NCI-H446 (cell line): ENCODE data around the gene METTL25B.

Source experiments
- DNase-seq, 2 experiments: peaks; one replicate each; lab custom pipeline; 2025; lab: John Stamatoyannopoulos, UW

Gene METTL25B

DNA sequence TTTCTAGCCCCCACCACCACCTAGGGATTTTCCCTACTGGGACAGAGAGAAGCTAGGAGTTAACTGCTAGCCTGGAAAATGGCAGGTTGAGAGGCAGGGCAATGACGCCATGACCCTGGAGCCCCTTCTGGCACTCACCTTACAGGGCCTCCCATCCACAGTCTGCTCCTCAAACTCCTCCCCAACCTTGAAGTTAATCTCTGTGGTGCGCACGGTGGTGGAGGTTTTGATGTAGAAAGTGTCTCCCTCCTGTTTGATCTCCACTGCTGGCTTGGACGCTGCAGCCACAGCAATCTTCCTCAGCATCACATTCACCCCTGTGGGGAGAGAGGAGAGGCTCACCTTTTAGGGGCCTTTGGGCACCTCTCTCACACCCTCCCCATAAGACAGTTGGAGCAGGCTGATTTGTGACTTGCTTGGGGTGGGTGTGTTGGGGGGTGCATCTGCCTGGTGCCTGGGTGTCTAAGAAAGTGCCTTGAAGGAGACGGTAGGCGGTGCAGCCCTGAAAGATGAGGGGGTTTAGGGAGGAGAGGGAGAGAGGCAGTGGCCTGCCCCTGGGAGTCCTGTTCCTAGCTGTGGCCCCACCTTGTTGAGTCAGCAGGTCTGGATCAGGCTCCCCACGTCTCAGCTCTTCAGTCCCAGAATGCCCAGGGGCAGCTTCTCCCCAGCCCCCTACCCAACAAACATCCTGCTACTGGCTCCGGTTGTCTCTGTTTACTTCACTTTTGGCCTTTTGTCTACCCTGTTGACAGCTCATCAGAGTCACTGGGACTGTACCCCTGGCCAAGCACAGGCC lies 27.3 kb upstream of the METTL25B start:
- no peak for DNase-seq

DNA sequence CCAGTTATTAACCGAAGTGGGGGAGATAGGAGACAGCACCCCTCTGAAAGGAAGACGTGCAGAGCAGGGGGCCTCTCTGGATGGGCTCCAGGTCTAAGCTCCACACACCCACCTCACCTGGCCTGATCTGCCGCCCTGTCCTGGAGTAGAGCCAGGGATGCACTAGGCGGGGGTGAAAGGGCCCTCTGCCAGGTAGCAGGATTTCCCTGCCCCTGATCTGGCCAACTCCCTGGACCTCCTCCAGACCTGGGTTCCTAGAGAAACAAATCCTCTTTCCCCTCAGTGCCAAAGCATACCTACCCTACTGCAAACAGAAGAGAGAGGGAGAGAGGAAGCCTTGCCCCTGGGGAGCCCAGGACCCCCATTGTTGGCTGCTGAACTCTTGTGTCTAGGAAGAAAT lies 24.9 kb upstream of the METTL25B start:
- DNase-seq: no peak

GRCh38 chr1:156703741-156704140 lies 24.5 kb upstream of the METTL25B start:
- peak in 1 of 2 experiments; percentile 17 for DNase-seq

DNA sequence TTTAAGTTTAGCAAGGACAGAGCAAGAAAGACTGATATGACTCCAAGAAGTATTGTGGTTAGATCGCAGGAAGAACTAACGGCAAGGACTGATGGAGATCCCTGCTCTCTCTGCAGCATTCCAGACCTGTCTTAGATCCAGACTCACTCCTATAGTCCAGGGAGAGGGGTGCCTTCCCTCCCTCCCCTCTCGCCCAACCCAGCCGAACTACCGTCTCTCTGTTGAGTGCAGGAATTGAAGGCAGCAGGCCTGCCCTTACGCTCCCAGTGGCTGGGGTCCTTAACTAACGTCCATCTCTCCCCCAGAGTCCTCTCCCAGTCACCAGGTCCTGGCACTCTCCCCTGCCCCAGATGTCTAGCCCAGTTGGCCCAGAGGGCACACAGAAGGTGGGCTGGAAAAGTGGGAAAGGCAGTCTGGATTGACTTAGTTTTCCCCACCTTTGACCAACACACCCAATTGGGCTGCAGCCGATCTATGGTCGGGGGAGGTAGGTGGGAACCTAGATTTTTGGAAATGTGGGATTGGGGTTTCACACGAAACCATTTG lies 24.0 kb upstream of the METTL25B start:
- no peak for DNase-seq

DNA sequence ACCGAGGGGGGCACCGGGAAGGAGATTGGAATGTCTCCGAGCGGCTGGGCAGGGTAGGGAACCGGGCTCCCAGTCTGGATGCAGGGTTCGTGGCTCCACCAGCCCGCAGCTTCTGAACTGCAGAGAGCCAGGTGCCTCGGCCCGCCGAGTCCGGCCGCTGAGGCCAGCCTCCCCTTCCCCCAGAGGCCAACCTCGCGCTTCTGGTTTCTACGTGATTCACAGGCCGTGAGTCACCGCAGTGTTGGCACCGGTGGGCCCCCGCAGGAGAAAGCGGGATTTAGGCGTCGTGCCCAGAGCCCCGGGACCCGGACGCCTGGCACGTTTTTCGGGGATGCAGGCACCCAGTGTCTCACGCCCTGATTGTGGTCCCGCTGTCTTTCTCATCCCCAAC lies 23.3 kb upstream of the METTL25B start:
- DNase-seq: peak in 1 of 2 experiments; percentile 25

- no peak for DNase-seq
Observed at GRCh38 chr1:156705321-156705917, 22.9 kb upstream of the METTL25B start, which contains the start of gene CRABP2. Gene CRABP2 (minus strand): TSS chr1:156705583. CDS start chr1:156705446, 137 bp downstream.

DNA sequence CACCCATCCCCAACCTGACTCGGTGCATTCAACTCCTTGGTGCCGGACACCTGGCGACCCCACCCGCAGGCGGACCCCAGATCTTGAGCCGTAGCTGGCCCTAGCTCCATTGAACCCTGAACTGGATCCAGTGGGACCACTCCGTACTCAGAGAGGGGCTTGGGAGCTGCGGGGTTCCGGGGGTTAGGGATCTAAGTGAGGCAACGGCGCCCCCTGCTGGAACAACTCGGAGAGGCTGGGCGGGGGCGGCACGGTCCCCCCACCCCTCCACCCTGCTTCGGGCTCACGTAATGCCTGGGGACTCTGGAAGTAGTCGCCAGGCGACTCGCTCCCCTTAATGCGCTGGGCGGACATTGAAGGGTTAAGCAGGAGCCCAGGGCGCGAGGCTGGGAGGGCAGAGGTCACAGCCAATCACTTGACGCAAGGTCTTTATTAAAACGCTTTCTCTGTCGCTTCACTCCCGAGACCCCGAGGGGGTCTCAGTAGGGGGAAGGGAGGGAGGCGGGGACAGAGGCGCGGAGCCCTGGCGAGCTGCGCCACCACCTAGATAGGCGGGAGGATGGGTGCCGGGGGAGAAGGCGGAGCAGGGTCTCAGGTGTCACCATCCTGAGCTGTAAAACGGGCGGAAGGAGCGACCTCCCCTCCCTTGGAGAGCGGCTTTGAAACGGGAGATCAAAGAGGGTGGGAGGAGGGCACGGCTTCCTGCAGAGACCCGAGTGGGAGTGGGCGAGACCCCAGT lies 22.2 kb upstream of the METTL25B start:
- no peak for DNase-seq

GRCh38 chr1:156706657-156707416 lies 21.4 kb upstream of the METTL25B start:
- no peak for DNase-seq

DNA sequence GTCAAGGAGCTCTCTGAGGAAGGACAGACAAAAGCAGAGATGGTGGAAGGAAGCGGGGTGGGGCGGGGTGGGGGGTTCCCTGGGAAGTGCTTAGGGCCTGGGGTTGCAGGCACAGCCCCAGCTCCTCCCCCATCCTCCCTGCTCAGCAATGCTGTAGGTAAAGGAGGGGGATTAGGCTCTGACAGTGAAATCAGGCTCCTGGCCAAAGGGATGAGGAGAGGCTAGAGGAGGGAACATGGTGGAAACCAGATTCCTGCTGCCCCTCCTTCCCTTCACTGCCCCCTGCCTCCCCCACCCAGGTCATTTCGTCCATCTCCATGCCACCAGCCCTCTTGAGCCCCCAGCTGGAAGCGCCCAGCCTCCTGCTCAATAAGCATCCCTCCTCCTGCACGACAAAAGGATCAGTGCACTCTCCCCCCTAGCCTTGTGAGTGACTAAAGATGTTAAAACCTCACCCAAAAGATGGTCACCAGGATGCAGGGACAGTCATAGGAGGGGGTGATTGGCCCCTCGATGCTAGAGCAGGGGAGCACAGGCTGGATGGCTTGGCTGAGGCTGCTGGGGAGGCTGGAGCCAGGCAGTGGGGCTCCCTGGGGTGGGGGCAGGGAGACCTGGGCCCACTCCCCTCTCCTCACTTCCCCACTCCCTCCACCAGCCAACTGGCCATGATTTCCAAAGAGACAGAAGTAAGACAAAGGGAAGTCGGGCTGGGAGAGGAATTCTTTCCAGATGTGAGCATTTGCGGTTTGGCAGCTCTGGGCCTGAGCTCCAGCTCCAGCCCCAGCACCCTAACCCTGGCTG lies 20.7 kb upstream of the METTL25B start:
- DNase-seq: no peak

DNA sequence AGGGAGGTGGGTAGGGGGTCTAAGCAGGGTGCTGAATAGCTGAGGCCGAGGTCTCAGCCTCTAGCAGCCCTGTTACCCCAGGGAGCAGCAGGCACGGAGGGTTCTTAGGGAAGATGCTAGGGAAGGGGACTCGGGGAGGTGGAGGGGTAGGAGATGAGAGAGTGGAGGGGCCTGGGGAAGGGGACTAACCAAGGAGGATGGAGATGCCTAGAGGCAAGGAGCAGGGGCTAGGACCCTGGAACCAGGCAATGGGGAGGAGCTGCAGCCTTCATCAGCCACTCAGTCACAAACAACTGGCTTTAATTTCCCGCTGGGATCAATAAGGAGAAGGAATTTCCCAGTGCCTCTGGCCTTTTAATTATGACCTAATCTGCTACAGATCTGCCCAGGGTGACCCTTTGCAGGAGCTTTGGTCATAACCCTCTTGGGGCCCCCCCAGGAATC lies 20.0 kb upstream of the METTL25B start:
- DNase-seq: no peak

- DNase-seq: no peak
Observed at GRCh38 chr1:156709031-156709430, 19.2 kb upstream of the METTL25B start.

DNA sequence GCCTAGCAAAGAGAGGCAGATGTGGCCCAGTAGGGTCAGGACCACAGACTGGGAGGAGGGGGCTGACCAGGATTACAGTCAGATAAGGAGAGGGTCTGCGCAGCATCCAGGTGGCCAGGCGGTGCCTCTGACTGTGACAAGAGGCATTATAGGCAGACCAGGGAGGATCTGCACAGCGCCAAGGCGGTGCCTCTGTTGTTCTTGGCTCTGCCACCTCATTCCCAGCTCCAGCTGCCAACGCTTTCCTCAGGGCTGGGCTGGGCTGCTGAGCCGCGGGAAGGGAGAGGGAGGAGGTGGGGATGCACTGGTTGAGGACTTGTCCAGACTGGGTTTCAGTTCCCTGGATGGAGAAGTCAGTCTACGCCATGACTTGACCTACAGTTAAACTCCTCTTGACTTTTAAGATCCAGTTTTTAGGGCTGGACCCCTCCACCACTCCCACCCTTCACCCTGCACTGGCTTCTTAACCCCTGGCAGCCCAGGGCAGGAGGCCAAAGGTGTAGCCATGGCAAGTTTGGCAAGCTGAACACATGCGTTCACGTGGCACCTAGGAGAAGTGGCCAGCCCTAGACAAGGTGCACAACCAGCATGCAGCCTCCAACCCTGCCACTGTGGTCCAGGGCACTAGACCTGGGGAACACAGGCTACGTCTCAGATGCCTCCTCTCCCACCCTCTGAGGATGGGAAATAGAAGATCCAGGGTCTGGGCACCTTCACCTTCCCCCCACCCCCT lies 18.3 kb upstream of the METTL25B start:
- peak; percentile 61 to 83 for DNase-seq

DNA sequence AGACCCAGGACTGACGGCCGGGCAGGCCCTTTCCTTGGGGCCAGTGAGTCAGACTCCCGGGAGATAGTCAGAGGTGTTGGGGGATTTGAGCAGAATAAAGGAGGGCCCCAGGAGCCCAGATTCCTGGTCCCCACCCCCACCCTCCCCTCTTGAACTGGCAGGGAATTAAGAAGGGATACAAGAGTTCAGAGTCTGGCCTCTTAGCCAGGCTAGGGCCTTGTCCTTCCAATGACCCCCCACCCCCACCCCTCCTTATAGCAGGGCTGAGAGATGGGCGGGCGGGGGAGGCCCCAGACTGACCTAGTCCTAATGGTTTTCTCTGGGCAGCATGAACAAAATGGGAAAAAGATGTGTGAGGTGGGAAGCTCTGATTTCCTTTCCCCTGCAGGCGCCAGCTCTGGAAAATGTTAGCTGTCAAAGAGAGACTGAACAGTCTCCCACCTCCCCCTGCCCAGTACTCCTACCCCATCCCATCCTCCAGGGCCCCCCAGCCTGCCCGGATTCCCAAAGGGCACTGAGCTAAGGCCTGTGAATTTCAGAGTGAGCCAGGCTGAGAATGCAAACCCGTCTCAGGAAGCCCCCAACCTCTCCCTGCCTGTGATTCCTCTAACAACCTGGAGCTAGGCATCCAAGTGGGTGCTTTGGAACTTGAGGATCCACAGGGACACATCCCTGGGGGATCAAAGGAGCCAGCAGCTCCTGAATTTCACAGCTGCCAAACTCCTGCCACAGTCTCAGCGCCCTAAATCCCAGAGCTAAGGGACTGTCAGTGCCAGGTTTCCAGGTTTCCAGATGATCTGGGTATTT lies 17.1 kb upstream of the METTL25B start:
- DNase-seq: no peak

- DNase-seq: no peak
Observed at GRCh38 chr1:156712626-156713025, 15.6 kb upstream of the METTL25B start.

GRCh38 chr1:156714830-156715229 lies 13.4 kb upstream of the METTL25B start:
- DNase-seq: no peak

DNA sequence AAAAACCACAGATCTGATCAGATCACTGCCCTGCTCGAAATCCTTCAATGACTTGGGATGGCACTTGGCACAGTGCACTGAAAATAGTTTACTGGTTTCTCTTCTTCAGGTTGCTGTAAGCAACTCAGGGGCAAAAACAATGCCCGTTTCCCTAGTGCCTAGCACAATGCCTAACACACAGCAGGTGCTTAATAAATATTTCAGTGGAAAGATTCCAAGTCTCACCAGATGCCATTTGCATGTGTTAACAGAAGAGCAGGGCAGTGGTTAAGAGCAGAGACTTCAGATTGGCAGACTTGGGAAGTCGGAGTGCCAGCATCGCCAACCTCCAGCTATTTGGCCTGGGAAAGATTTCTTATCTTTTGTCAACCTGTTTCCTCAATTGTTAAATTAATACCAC lies 10.9 kb upstream of the METTL25B start:
- DNase-seq: peak in 1 of 2 experiments; percentile 44

- no peak for DNase-seq
Observed at GRCh38 chr1:156721131-156721530, 7.1 kb upstream of the METTL25B start.

DNA sequence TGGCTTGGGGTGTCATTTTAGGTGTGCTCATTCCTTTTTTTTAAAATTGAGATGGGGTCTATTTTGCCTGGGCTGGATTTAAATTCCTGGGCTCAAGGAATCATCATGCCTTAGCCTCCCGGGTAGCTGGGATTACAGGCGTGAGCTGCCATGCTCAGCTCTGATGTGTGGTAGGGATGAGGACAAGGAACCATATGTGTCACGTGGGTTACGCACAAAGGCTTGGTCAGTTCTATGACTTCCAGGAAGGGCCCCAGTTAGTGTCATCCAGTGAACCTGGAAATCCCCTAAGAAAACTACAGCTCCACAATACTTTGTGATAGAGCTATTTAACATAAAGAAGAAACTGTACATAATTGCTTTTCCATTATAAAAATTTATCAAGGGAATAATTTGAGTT lies 6.7 kb upstream of the METTL25B start:
- no peak for DNase-seq

DNA sequence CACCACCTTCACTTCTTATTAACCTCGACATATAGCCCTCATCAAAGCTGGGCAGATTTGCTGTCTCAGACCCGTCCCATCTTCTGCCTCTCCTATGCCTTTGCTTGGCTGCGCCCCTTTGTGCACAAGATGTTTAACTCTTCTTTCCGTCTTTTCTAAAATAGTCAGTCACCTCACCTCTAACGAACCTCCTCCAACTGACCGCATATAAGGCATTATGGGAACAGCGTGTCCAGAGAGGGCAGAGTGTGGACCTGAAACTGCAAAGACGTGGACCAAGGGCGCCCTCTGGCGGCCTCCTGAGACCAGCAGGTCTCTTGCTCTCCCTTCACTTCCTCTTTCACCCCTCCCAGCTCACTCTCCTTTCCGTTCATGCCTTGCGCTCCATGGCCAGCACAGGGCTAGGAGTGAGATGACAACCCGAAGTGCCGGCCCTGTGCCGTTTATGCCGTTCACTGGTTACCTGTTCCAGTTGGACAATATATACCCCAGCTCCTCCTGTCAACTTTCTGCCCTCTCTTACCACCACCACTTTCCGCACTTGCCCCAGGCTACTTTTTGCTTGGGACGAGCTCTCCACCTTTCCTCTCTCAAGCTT lies 2.5 kb upstream of the METTL25B start:
- peak; percentile 52 to 86 for DNase-seq
